IPS-NIHi7 (cell line): Measurements from ENCODE around the gene MYOC.
"Not testable (repeated sequence)": the region's sequence is repeated elsewhere in the genome, so short reads cannot be mapped to it uniquely, and the experiment has no call there.

Source experiments
- DNase-seq: peaks from one replicate; pipeline ENCODE4 v3.0.0; 2012; ENCODE audit warnings: mixed read lengths; ENCODE audit errors: extremely low spot score

The MYOC gene

DNA sequence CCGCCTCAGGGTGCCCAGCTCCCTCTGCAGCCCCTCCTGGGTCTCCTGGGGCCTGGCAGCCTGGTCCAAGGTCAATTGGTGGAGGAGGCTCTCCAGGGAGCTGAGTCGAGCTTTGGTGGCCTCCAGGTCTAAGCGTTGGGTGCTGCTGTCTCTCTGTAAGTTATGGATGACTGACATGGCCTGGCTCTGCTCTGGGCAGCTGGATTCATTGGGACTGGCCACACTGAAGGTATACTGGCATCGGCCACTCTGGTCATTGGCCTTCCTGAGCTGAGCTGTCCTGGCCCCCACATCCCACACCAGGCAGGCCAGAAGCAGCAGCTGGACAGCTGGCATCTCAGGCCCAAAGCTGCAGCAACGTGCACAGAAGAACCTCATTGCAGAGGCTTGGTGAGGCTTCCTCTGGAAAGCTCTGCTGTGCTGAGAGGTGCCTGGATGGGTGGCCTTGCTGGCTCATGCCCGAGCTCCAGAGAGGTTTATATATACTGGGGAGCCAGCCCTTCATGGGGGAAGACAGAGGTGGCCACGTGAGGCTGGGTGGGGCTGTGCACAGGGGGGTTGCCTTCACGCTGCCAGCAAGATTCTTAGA is at the start of gene MYOC:
Gene MYOC, minus strand, starts transcription at position 455 of the 589 bp plus-strand sequence. Its CDS starts 77 bp downstream, at position 378.
- no peak for DNase-seq

DNA sequence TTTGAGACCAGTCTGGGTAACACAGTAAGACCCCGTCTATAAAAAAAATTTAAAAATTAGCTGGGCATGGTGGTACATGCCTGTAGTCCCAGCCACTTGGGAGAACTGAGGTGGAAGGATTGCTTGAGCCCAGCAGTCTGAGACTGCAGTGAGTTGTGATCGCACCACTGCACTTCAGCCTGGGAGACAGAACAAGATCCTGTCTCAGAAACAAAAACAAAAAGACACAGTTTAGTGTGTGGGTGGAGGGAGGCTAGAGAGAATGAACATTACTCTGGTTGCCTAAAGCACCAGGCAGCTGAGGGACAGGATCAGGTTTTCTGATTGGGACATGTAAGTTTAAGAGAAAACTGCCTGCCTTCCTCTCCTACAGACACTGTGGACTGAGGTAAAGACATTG is 47.0 kb upstream of the MYOC start:
- no peak for DNase-seq

DNA sequence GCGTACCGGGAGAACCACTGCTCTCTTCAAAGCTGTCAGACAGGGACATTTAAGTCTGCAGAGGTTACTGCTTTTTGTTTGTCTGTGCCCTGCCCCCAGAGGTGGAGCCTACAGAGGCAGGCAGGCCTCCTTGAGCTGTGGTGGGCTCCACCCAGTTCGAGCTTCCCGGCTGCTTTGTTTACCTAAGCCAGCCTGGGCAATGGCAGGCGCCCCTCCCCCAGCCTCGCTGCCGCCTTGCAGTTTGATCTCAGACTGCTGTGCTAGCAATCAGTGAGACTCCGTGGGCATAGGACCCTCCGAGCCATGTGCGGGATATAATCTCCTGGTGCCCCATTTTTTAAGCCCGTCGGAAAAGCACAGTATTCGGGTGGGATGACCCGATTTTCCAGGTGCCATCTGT is 43.3 kb upstream of the MYOC start:
- DNase-seq, result not testable (repeated sequence)

DNA sequence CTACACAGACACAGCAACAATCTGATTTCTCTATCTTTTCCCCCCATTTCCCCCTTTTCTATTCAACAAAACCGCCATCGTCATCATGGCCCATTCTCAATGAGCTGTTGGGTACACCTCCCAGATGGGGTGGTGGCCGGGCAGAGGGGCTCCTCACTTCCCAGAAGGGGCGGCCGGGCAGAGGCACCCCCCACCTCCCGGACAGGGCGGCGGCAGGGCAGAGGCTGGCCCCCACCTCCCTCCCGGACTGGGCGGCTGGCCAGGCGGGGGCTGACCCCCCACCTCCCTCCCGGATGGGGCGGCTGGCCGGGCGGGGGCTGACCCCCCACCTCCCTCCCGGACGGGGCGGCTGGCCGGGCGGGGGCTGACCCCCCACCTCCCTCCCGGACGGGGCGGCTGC is 41.1 kb upstream of the MYOC start:
- DNase-seq, result not testable (repeated sequence)

DNA sequence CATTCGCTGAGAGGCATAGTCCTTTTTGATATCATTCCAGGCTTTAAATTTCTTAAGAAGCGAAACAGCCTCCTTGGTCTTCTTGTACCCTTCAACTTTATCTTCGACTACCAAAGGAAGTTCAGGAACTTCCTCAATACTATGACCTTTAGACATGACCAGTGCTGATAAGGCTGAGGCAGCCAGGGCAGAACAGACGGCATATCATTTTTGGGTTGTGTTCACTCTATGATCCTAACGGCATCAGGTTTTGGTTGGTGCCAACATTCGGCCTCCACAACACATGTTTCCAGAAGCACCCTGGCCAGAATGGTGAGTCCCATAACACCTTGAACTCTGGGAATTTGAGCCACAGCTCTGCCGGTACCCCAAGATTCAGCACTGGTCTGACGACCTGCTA is 31.4 kb upstream of the MYOC start:
- no peak for DNase-seq

DNA sequence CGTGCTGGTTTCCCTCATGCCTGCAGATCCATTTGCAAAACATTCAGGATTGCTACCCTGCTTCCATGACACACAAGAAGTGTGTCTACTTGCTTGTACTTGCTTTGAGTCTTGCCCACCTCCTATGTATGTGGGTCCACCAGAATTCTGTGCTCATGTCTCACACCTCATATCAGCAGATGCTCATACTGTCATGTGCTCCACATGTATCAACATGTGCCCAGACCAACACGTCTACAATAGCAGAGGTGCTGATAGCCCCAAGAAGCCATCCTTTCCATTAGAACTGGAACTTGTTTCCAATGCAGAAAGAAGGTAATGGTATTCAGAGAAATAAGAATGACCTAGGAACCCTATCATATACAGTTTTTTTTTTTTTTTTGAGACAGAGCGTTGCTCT is 27.9 kb upstream of the MYOC start:
- no peak for DNase-seq

DNA sequence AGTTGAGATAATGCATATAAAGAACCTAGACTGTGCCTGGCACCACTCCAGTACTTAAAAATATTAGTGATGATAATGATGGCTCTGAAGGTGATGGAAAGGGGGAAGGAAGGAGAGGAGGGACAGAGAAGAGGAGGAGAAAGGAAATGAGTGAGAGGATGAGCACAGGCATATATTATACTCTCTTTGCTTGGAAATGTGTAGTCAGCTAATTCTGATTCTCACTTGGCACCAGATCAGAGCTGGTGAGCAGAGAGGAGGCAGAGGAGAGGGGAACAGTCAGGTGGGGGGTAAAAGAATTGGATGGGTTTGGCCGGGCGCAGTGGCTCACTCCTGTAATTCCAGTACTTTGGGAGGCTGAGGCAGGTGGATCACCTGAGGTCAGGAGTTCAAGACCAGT is 24.3 kb upstream of the MYOC start:
- no peak for DNase-seq

DNA sequence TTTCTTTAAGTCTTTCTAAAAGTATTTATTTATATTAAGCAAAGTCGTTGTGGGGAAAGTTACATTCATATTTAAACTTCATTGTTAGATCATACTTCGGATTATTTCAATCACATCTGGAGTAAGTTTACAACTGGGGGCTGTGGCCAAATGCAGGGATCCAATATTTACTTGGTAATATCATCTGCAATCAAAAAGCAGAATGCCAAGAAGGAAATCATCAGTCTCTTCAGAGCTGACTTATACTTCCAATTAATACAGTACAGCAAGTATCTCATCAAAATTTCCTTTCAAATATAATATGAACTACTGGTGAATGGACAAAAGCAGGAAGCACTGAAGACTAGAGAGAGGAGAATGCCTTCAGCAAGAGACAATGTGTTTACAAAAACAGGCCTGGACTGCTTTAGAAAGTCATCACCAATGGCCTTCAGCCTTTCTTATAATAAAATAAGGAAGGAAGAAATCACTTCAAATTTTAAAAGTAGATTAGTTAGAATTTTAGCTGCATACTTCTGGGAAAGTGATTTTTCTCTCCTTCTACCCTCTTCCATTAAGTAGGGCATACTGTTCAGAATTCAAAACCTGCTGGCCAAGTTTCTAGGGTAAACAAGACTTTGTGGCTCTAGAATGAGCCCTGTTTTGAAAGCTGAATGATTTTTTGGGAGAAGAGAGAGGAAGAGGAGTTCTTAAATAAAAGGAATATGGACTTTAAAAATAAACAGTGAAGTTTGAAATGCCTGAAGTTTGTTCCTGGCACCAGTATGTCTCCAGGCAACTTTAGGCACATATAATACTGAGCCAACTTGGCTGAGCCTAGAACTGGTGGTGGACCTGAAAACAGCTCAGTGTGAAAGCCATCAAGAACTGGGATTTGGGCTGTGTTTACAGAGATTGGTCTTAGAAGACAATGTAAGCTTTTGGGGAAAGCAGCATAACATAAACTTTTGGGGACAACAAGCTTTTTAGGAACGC is 22.2 kb upstream of the MYOC start:
- DNase-seq, result no peak

DNA sequence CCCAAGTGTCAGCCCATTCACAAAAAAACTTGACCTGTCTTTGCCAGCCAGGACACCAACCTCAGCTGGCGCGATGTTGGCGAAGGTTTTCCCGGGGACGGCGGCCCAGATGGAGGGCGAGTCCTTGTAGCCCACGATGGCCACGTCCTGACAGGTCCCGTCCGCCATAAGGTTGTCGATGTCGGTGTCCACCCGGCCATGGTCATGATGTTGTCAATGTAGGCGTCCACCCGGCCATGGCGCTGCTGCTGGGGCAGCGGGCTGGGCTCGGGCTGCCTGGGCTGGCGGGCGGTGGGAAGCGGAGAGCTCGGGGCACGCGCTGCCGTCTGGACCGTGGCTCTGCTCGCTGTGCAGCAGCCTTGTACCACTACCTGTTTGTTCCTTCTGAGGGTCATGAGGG is 18.3 kb upstream of the MYOC start:
- no peak for DNase-seq

DNA sequence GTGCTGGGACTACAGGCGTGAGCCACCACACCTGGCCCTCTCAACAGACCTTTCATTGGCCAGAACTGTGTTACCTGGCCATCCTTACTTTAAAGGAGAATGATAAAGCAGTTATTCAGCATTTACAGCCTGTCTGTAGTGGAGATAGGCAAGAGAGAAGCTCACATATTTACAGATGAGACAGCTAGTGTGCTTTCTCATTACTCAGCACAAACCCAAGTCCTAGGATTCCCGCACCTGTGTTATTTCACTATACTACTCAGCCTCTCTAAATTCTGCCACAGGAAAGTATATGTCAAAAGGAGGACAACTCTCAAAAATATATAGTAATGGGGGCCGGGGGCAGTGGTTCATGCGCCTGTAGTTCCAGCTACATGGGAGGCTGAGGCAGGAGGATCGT is 15.9 kb upstream of the MYOC start:
- DNase-seq, result no peak

DNA sequence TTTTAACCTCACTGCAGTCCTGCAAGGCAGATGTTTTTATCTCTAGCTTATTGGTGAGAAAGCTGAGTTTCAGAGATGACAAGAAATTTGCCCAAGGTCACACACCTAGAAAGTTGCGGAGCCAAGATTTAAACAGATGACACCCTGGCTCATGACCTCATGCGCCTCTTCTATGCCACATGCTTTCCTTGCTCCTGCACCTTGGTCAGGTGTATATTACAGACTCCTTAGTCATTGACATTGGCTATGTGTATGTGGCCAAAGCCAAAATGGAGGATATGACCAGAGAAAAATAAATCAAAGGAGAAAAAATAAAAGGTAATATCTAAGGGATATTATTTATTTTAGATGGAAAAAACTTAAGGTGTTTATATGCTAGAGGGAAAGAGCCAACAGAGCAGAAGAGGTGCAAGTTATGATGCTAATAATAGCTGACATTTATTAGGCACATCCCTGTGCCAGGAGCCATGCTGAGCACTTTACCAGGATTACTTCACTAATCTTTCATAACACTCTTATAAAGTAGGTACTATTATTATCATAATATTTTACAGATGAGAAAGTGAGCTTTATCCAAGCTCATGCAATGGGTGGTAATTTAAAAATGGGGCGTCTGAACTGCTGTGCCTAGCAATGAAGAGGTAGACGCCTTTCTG is 13.8 kb upstream of the MYOC start:
- no peak for DNase-seq

DNA sequence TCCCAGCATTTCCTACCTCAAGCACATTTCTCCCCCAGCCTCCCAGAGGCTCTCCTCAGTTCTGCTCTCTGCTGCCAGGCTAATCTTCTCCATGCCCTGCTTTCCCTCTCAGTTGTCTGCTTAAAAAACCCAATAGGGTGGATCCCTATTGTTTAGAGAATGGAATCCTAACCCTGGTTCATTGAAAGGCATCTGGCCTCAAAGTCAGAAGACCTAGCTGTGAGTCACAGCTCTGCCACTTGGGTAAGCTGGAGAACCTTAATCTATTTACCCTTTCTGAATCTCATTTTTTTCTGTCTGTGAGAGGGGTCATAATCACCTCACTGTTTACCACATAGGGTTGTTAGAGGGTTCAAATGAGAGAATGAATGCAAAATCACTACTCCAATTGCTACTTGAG is 12.5 kb upstream of the MYOC start:
- DNase-seq, result no peak

DNA sequence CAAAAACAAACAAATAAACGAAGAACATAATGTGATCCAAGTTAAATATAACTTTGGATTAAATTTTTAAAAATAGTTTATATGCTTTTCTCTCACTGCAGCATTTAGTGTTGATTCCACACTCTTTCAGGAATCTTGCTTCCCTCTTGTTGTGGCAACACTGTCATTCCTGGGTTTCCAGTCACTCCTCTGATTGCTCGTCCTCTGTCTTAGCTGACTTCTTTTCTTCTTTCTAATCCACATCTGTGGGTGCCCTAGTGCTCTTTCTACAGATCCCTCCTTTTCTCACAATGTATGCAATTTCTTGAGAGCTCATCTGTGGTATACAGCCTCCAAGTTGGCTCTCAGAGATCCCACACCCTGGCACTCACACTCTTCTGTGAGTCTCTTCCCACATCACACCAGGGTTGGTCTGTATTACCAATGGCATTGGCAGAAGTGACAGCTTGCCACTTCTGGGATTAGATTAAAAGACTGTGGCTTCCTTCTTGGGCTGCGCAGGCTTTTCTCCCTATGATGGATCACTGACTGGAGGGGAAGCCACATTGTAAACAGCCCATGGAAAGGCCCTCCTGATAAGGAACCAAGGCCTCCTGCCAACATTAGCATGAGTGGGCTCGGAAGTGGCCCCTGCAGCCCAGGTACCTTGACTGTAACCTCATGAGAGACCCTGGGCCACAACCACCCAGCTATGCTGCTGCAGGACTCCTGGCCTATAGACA is 11.5 kb upstream of the MYOC start:
- DNase-seq, result no peak

DNA sequence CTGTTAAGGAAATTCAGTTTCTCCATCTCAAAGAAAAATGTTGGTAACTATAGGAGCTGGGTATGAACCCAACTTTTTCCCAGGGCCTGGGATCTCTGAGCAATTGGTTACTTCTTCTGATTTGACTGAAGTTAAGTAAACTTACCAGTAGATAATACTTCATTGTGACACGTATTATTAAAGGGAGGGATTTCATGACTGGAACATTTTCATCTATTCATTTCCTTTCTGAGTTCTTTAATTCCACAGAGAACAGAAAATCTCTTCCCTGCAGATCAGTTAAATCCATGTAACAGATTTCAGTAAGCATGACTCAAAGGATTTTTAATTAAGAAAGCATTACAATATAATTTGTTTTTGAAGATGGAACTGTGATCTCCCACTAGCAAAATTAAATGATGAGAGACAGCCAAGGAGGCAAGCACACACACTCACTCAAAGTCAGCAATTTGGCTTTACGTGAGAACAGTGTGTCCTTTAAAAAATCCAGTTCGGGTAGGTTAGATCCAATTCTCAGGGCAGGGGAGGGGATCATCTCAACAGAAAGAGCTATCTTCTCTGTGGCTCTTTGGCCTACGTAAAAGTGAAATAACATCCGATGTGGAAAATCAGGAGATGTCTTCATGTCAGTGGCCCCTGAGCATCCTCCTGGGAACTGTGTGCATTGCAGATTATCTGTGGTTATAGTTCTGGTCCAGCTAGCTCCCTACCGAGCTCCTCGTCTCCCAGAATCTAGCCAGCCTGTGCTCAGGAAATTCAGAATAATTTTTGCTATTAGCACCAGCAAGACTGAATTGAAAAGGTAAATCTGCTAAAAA is 10.8 kb upstream of the MYOC start:
- DNase-seq, result no peak

DNA sequence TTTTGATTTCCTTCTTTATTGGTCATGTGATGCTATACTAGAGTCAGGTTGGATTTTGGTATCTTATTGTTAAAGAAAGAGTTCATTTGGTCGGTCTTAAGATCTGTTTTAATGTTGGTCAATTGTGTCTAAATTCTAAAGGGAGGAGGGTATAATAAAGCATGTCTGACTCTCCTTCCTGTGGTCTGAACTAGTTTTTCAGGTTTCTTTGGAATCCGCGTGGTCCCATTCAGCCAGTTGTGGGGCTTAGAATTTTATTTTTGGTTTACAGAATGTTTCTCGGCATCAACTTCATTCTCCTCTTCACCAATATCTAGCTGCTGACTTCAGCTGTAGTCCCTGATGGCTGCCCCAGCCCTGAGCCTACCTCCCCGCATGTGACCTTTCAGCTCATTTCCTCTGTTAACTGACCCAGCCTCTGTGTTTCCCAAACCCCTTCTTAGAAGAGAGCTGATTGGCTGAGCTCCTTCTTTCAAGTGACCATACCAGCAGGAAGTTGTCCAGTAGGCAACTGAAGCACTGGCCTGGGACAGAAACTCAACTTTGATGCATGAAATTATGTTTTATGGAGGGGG is 8.7 kb upstream of the MYOC start:
- DNase-seq, result no peak

DNA sequence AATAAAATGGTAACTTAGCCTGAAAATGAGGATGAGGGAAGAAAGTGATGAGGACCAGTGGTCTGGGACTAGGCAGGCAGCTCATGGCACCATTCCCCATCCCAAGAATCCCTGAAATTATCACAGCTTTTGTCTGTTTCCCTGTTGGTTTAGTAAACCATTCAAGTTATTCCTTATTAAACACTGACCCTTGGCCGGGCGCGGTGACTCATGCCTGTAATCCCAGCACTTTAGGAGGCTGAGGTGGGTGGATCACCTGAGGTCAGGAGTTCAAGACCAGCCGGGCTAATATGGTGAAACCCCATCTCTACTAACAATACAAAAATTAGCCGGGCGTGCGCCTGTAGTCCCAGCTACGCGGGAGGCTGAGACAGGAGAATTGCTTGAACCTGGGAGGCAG is 3.7 kb upstream of the MYOC start:
- not testable (repeated sequence) for DNase-seq

DNA sequence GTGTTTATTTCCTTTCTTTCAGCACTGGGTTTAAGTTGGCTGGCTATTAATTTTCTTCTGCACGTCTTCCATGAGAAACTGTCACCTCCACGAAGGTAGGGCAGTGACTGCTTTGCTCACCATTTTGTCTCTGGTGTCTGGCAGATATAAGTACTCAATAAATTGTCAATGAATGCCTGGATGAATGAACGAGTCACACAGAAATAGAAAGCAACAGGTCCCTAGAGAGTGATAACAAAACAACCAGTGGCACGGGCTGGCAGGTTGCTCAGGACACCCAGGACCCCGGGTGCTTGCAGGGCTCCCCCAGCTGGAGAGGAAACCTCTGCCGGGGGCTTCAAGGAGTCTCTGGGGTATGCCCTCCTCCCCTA is 3.2 kb upstream of the MYOC start:
- DNase-seq, result no peak

DNA sequence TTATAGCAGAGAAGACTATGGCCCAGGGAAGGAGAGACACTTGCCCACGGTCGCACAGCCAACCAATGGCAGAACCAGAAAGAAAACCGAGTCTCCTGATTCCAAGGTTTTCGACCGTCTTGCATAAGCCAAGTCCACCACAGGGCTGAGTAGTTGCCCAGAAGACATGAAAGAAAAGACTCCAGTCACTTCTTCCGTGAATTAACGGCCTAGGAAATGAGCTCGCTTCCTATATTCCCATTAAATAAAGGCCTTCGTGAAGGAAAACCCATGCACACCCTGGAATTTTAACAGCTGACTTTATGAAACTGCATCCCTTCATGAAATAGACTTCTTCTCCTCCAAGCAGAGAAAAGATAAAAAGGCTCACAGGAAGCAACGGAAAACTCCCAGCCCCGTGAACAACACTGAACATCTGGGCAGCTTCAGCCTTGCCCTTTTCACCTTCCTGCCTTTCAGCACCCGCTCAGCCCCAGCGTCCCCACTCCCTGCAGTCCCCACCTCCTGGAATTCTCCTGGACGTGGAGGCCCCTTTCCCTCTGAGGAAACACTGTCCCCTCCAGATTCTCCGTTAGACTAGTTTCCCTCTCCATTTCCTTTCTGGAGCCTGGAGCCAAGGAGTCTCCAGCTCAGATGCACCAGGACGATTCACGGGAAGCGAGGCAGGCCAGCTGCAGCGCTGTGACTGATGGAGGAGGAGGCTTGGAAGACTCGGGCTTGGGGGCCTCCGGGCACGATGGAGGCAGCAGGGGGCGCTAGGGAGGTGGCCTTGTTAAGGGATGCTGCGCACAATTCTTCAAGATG is 2.7 kb upstream of the MYOC start:
- peak; percentile 85 for DNase-seq

DNA sequence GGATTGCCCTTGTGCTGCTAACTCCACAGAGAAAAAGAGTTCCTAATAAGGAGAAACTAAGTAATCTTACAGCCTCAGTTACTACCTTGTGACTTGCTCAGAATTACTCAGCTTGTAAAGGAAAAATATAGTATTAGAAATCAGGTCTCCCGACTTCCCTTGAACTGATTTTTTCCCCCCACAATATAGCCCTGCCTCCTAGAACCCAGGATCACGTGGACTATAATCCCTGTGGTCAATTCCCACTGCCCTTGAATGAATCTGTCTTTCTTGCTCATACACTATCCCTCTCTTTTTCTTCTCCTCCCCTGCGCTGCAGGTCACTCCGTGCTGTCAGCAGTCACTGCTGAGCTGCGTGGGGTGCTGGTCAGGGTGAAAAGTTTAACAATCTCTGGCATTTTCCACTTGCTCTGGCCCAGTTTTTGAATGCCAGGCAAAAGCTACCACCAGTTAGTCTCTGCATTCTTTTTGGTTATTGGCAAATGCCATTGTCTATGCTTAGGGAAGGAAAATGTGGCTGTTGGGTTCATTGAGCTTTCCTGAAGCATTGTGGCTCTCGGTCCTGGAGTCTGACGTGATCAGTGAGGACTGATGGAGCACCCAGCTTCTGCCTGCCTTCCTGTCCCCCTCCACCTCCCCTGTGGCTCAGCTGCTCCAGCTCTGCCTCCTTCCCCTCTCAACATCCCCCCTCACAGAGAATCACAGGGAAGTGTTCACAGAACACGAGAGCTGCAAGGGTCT is 1.9 kb upstream of the MYOC start:
- DNase-seq, result no peak
